SK-N-SH (cell line): Measurements from ENCODE around the gene KBTBD4. TPM values are rescaled to one million over a fixed set of nuclear protein-coding genes. Genes with fewer than 3 reads are reported as not detected.

ENCODE experiments used
- CTCF ChIA-PET: fragments of 300-600, 350-600 bp; formaldehyde crosslinking; extraction: SDS; loops from one replicate; lab custom pipeline; 2021; lab: Yijun Ruan, JAX
- POLR2A ChIA-PET: fragments of 350-600 bp; sonication (Branson Sonifier 250); formaldehyde crosslinking; extraction: SDS; loops from one replicate; lab custom pipeline; 2020; ENCODE audit warnings: antibody characterized with exemption, inconsistent platforms; lab: Yijun Ruan, JAX
- DNase-seq: peaks from one replicate; pipeline ENCODE4 v3.0.0; 2012
- H2AFZ ChIP-seq: fragments of 200-600 bp; sonication (generic); 2 replicates; pipeline ENCODE4 v1.8.1; 2016; ENCODE audit warnings: antibody characterized with exemption, mild to moderate bottlenecking, low read depth
- H3F3A ChIP-seq: fragments of 200-600 bp; sonication (generic); replicated peaks from 2 replicates; pipeline ENCODE3; 2016; ENCODE audit warnings: antibody characterized with exemption, mild to moderate bottlenecking; ENCODE audit not compliant: insufficient read depth
- H3K27ac ChIP-seq, 2 experiments: fragments of 200-500 bp in 1 of 2; fragments of 200-600 bp in 1 of 2; sonication (Bioruptor generic) in 1 of 2; sonication (generic), shearing (Covaris generic) in 1 of 2; 2 replicates each; pipeline versions ENCODE4 v1.5.1 to v1.6.1; 2014 to 2016; ENCODE audit warnings: low read depth in 2 of 2, inconsistent platforms in 1 of 2, low read length in 1 of 2, mild to moderate bottlenecking in 1 of 2, mixed read lengths in 1 of 2
- H3K27me3 ChIP-seq: fragments of 200-600 bp; sonication (generic), shearing (Covaris generic); 2 replicates; pipeline ENCODE4 v1.6.1; 2016; ENCODE audit warnings: mixed run types; ENCODE audit not compliant: insufficient read depth
- H3K36me3 ChIP-seq, 2 experiments: fragments of 200-500 bp in 1 of 2; fragments of 200-600 bp in 1 of 2; sonication (Bioruptor generic) in 1 of 2; sonication (generic) in 1 of 2; replicated peaks in 1 of 2; 2 replicates each; pipeline versions ENCODE3 to v1.5.1; 2014 to 2016; ENCODE audit warnings: low read length in 1 of 2, mild to moderate bottlenecking in 1 of 2; ENCODE audit not compliant: insufficient read depth in 2 of 2, control insufficient read depth in 1 of 2
- H3K4me1 ChIP-seq, 2 experiments: fragments of 200-500 bp in 1 of 2; fragments of 200-600 bp in 1 of 2; sonication (Bioruptor generic) in 1 of 2; sonication (generic), shearing (Covaris generic) in 1 of 2; 2 replicates each; pipeline versions ENCODE4 v1.5.1 to v1.6.1; 2014 to 2016; ENCODE audit warnings: low read depth in 1 of 2, low read length in 1 of 2, mixed run types in 1 of 2; ENCODE audit not compliant: insufficient read depth in 2 of 2, control insufficient read depth in 1 of 2
- H3K4me2 ChIP-seq: fragments of 200-600 bp; sonication (generic), shearing (Covaris generic); 2 replicates; pipeline ENCODE4 v1.6.1; 2017; ENCODE audit warnings: mixed run types
- H3K4me3 ChIP-seq, 2 experiments: fragments of 200-500 bp in 1 of 2; fragments of 200-600 bp in 1 of 2; sonication (Bioruptor generic) in 1 of 2; sonication (generic), shearing (Covaris generic) in 1 of 2; 2 replicates each; pipeline versions ENCODE4 v1.5.1 to v1.8.1; 2014 to 2016; ENCODE audit warnings: low read depth in 2 of 2, inconsistent platforms in 1 of 2, low read length in 1 of 2, mild to moderate bottlenecking in 1 of 2, mixed read lengths in 1 of 2, moderate library complexity in 1 of 2
- H3K79me2 ChIP-seq: fragments of 200-600 bp; sonication (generic); 2 replicates; pipeline ENCODE4 v1.8.1; 2017; ENCODE audit warnings: mild to moderate bottlenecking; ENCODE audit not compliant: insufficient read depth
- H3K9ac ChIP-seq: fragments of 200-600 bp; sonication (generic); 2 replicates; pipeline ENCODE4 v1.6.1; 2017; ENCODE audit warnings: mixed run types
- H3K9me2 ChIP-seq: fragments of 200-600 bp; sonication (generic); 2 replicates; pipeline ENCODE4 v1.6.1; 2017; ENCODE audit warnings: mixed run types
- H3K9me3 ChIP-seq: fragments of 200-600 bp; sonication (generic); 2 replicates; pipeline ENCODE4 v1.6.1; 2017; ENCODE audit warnings: mixed run types, mild to moderate bottlenecking, moderate library complexity
- H4K20me1 ChIP-seq: fragments of 200-600 bp; sonication (generic); 2 replicates; pipeline ENCODE4 v1.6.1; 2017; ENCODE audit warnings: mild to moderate bottlenecking, mixed run types; ENCODE audit not compliant: insufficient read depth
- CHD2 ChIP-seq: fragments of 150-350 bp; IDR thresholded peaks from 2 replicates; pipeline ENCODE4 v1.6.1; 2018; ENCODE audit warnings: low read length; ENCODE audit not compliant: partially characterized antibody
- ELF1 ChIP-seq: IDR thresholded peaks from 2 replicates; pipeline ENCODE4 v1.4.0; 2012
- FOSL2 ChIP-seq: IDR thresholded peaks from 2 replicates; pipeline ENCODE4 v1.4.0; 2012; ENCODE audit warnings: low read depth, mild to moderate bottlenecking, moderate library complexity, borderline replicate concordance
- FOXJ3 ChIP-seq: sonication (generic); formaldehyde crosslinking; IDR thresholded peaks from 2 replicates; pipeline ENCODE4 v1.5.1; 2020; ENCODE audit warnings: mild to moderate bottlenecking, missing genetic modification reagents
- FOXM1 ChIP-seq: IDR thresholded peaks from 2 replicates; pipeline ENCODE4 v1.4.0; 2012; ENCODE audit warnings: low read depth, mild to moderate bottlenecking
- GATA2 ChIP-seq: sonication (generic); formaldehyde crosslinking; IDR thresholded peaks from 2 replicates; pipeline ENCODE4 v1.5.0; 2020; ENCODE audit warnings: mild to moderate bottlenecking, missing genetic modification reagents
- MXI1 ChIP-seq: IDR thresholded peaks from 2 replicates; pipeline ENCODE4 v1.6.1; 2012; ENCODE audit warnings: mild to moderate bottlenecking, low read depth, low read length, improper control_type of control experiment
- NFIC ChIP-seq: IDR thresholded peaks from 2 replicates; pipeline ENCODE4 v1.4.0; 2012; ENCODE audit warnings: borderline replicate concordance
- POLR2AphosphoS5 ChIP-seq: IDR thresholded peaks from 2 replicates; pipeline ENCODE4 v1.6.1; 2012; ENCODE audit warnings: low read depth, low read length
- RAD21 ChIP-seq: IDR thresholded peaks from 2 replicates; pipeline ENCODE4 v1.6.1; 2012; ENCODE audit warnings: mild to moderate bottlenecking, low read length
- SMC3 ChIP-seq: IDR thresholded peaks from 2 replicates; pipeline ENCODE4 v1.6.1; 2012; ENCODE audit warnings: low read depth, low read length, improper control_type of control experiment
- TCF12 ChIP-seq: IDR thresholded peaks from 2 replicates; pipeline ENCODE4 v1.4.0; 2012
- WGBS: methylation state at CpG from one replicate; pipeline ENCODE4 v1.1.6; 2017; ENCODE audit warnings: low lambda C conversion rate; 5-methylcytosine and 5-hydroxymethylcytosine counted together
- polyA plus RNA-seq, 3 experiments: library from polyadenylated mRNA; depleted of rRNA; stranded (reverse); fragments of >200 nt; gene quantifications; 2 replicates each; pipeline ENCODE4 v1.2.3, GENCODE V29; 2012
- TF ChIP-seq, protein P1 (sequence below): IDR thresholded peaks from 2 replicates; pipeline ENCODE4 v1.4.0; 2012; ENCODE audit warnings: low read depth, borderline replicate concordance
- TF ChIP-seq, protein P2 (sequence below): fragments of 150-350 bp; IDR thresholded peaks from 2 replicates; pipeline ENCODE4 v1.6.1; 2017; ENCODE audit warnings: antibody characterized with exemption, low read length, low read depth, borderline replicate concordance
- TF ChIP-seq, protein P3 (sequence below): fragments of 200-600 bp; sonication (generic); IDR thresholded peaks from 2 replicates; pipeline ENCODE4 v1.6.1; 2017; ENCODE audit warnings: antibody characterized with exemption, mild to moderate bottlenecking, moderate library complexity
- TF ChIP-seq, protein P4 (sequence below): IDR thresholded peaks from 2 replicates; pipeline ENCODE4 v1.6.1; 2012; ENCODE audit warnings: mild to moderate bottlenecking, low read depth, low read length, moderate library complexity
- TF ChIP-seq, protein P5 (sequence below): fragments of 150-350 bp; IDR thresholded peaks from 2 replicates; pipeline ENCODE4 v1.6.1; 2016; ENCODE audit warnings: mild to moderate bottlenecking, low read depth, low read length
- TF ChIP-seq, protein P6 (sequence below): IDR thresholded peaks from 2 replicates; pipeline ENCODE4 v1.4.0; 2012; ENCODE audit warnings: low read depth
- TF ChIP-seq, protein P7 (sequence below): IDR thresholded peaks from 2 replicates; pipeline ENCODE4 v1.4.0; 2012; ENCODE audit warnings: low read depth, borderline replicate concordance

KBTBD4 gene
- 16.8 and 24.6 TPM in 2 replicates for polyA plus RNA-seq (2012; rRNA removed)
- 12.0 and 18.8 TPM in 2 replicates for polyA plus RNA-seq (2012; cell fraction: cytosol; rRNA removed)
- 12.1 and 17.0 TPM in 2 replicates for polyA plus RNA-seq (2012; cell fraction: nucleus; rRNA removed)

DNA sequence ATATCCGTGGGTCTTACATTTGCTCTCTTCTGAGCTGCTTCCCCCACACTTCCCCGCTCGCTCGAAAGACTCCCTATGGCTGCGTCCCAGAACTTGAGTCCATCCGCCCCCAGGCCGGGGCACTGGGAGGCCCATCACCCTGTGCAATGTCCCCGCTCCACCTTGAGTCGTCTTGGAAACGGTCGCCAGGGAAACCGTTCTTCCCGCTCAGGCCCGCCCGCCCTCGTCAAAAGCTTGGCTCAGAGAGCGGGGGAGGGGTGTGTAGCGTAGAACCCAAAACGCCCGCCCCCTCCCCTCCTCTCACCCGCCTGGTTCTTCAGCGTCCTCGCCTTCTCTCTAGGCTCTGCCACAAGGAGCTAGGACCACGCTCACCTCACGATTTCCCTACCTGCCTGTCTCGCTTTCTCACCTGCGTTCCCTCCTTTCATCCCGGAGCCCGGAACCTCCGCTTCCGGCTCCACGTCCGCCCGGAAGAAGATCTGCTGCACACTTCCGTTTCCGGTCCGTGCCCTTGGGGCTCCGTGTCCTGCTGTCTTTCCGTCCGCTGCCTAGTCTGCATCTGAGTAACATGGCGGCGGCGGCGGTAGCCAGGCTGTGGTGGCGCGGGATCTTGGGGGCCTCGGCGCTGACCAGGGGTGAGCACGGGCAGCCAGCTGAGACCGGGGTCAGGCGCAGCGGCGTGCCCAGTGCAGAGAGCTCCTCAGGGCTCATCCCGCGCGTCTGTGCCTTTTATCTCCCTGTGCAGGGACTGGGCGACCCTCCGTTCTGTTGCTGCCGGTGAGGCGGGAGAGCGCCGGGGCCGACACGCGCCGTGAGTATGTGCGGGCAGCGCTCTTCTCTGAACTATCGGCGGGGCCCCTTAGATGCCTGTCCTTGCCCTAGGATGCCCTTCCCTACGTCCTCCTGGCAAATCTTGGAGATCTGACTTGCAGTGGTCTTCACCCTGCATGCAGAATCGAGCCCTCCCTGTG lies at the start of gene KBTBD4, which contains the start of gene NDUFS3:
TSS of gene KBTBD4 (minus strand) at position 447 of the 971 bp plus-strand sequence. CDS start at position 428, 19 bp downstream.
TSS of gene NDUFS3 (plus strand) at position 551 of the 971 bp plus-strand sequence. CDS start at position 569, 18 bp downstream.
- H3K36me3 ChIP-seq: peaks cover 35 to 65% of the 10 kb centered on the region in 2 experiments
- TF ChIP-seq, protein P1, sequence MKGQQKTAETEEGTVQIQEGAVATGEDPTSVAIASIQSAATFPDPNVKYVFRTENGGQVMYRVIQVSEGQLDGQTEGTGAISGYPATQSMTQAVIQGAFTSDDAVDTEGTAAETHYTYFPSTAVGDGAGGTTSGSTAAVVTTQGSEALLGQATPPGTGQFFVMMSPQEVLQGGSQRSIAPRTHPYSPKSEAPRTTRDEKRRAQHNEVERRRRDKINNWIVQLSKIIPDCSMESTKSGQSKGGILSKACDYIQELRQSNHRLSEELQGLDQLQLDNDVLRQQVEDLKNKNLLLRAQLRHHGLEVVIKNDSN: peak; percentile 60
- TF ChIP-seq FOXJ3 (CRISPR knock-in tag) (peak; percentile 82), SMC3 (0 out of 2 replicates have a peak, but pooled peaks have one; percentile 5), POLR2AphosphoS5 (peak; percentile 88), FOSL2 (no peak), FOXM1 (no peak), GATA2 (CRISPR knock-in tag) (no peak), MXI1 (peak; percentile 92), TCF12 (peak; percentile 52; the same call in 1 of the 2 replicates), RAD21 (no peak), CHD2 (peak; percentile 92), ELF1 (peak; percentile 88), NFIC (peak; percentile 23; the same call in 1 of the 2 replicates)
- TF ChIP-seq, protein P2, sequence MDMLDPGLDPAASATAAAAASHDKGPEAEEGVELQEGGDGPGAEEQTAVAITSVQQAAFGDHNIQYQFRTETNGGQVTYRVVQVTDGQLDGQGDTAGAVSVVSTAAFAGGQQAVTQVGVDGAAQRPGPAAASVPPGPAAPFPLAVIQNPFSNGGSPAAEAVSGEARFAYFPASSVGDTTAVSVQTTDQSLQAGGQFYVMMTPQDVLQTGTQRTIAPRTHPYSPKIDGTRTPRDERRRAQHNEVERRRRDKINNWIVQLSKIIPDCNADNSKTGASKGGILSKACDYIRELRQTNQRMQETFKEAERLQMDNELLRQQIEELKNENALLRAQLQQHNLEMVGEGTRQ: no peak
- TF ChIP-seq, protein P3, sequence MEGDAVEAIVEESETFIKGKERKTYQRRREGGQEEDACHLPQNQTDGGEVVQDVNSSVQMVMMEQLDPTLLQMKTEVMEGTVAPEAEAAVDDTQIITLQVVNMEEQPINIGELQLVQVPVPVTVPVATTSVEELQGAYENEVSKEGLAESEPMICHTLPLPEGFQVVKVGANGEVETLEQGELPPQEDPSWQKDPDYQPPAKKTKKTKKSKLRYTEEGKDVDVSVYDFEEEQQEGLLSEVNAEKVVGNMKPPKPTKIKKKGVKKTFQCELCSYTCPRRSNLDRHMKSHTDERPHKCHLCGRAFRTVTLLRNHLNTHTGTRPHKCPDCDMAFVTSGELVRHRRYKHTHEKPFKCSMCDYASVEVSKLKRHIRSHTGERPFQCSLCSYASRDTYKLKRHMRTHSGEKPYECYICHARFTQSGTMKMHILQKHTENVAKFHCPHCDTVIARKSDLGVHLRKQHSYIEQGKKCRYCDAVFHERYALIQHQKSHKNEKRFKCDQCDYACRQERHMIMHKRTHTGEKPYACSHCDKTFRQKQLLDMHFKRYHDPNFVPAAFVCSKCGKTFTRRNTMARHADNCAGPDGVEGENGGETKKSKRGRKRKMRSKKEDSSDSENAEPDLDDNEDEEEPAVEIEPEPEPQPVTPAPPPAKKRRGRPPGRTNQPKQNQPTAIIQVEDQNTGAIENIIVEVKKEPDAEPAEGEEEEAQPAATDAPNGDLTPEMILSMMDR: no peak
- TF ChIP-seq, protein P4, sequence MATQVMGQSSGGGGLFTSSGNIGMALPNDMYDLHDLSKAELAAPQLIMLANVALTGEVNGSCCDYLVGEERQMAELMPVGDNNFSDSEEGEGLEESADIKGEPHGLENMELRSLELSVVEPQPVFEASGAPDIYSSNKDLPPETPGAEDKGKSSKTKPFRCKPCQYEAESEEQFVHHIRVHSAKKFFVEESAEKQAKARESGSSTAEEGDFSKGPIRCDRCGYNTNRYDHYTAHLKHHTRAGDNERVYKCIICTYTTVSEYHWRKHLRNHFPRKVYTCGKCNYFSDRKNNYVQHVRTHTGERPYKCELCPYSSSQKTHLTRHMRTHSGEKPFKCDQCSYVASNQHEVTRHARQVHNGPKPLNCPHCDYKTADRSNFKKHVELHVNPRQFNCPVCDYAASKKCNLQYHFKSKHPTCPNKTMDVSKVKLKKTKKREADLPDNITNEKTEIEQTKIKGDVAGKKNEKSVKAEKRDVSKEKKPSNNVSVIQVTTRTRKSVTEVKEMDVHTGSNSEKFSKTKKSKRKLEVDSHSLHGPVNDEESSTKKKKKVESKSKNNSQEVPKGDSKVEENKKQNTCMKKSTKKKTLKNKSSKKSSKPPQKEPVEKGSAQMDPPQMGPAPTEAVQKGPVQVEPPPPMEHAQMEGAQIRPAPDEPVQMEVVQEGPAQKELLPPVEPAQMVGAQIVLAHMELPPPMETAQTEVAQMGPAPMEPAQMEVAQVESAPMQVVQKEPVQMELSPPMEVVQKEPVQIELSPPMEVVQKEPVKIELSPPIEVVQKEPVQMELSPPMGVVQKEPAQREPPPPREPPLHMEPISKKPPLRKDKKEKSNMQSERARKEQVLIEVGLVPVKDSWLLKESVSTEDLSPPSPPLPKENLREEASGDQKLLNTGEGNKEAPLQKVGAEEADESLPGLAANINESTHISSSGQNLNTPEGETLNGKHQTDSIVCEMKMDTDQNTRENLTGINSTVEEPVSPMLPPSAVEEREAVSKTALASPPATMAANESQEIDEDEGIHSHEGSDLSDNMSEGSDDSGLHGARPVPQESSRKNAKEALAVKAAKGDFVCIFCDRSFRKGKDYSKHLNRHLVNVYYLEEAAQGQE: peak; percentile 79
- TF ChIP-seq, protein P5, sequence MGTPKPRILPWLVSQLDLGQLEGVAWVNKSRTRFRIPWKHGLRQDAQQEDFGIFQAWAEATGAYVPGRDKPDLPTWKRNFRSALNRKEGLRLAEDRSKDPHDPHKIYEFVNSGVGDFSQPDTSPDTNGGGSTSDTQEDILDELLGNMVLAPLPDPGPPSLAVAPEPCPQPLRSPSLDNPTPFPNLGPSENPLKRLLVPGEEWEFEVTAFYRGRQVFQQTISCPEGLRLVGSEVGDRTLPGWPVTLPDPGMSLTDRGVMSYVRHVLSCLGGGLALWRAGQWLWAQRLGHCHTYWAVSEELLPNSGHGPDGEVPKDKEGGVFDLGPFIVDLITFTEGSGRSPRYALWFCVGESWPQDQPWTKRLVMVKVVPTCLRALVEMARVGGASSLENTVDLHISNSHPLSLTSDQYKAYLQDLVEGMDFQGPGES: 0 out of 2 replicates have a peak, but pooled peaks have one; percentile 18
- TF ChIP-seq, protein P6, sequence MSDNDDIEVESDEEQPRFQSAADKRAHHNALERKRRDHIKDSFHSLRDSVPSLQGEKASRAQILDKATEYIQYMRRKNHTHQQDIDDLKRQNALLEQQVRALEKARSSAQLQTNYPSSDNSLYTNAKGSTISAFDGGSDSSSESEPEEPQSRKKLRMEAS: peak; percentile 96
- TF ChIP-seq, protein P7, sequence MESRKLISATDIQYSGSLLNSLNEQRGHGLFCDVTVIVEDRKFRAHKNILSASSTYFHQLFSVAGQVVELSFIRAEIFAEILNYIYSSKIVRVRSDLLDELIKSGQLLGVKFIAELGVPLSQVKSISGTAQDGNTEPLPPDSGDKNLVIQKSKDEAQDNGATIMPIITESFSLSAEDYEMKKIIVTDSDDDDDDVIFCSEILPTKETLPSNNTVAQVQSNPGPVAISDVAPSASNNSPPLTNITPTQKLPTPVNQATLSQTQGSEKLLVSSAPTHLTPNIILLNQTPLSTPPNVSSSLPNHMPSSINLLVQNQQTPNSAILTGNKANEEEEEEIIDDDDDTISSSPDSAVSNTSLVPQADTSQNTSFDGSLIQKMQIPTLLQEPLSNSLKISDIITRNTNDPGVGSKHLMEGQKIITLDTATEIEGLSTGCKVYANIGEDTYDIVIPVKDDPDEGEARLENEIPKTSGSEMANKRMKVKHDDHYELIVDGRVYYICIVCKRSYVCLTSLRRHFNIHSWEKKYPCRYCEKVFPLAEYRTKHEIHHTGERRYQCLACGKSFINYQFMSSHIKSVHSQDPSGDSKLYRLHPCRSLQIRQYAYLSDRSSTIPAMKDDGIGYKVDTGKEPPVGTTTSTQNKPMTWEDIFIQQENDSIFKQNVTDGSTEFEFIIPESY: 0 out of 2 replicates have a peak, but pooled peaks have one; percentile 59

More for the DNA sequence above, at the start of gene KBTBD4, which contains the start of gene NDUFS3:
- CTCF ChIA-PET: interaction anchor here (1.6 to 2.5 kb wide), 2 partner anchors 11 to 26 kb away, joined by 5 to 14 read pairs; partner anchors contain the start of gene CELF1
- peaks cover 7% of the 10 kb centered on the region for H3F3A ChIP-seq
- peak; percentile 94 for DNase-seq
- peaks cover 13 to 21% of the 10 kb centered on the region in 2 experiments; a peak in 3 of 4 replicates for H3K4me1 ChIP-seq
- H3K9me2 ChIP-seq: no peaks in the 10 kb centered on the region
- peaks cover 64% of the 10 kb centered on the region for H3K79me2 ChIP-seq
- no peaks in the 10 kb centered on the region for H3K27me3 ChIP-seq
- H3K9me3 ChIP-seq: no peaks in the 10 kb centered on the region
- peak within 1 kb of the TSS; percentile 92 for H3K9ac ChIP-seq
- H3K4me3 ChIP-seq: peak within 1 kb of the TSS; percentile 90 to 98
- peak within 1 kb of the TSS; percentile 69 to 94 for H3K27ac ChIP-seq
- POLR2A ChIA-PET: interaction anchor here (0.5 to 2.2 kb wide), 7 partner anchors 10 to 643 kb away, joined by 3 to 18 read pairs (median 3); partner anchors contain the start of genes CSTPP1 and PTPMT1
- peak within 1 kb of the TSS; percentile 84 for H2AFZ ChIP-seq
- peak within 1 kb of the TSS; percentile 94 for H3K4me2 ChIP-seq
- H4K20me1 ChIP-seq: no peaks in the 10 kb centered on the region
- 1% methylated on average over 47 of the region's 72 CpGs for WGBS
